Mesenchymal stem cell (in vitro differentiated cells and primary cell): ENCODE results near the gene ZNF57. TPM values are rescaled to one million over a fixed set of nuclear protein-coding genes. Genes with fewer than 3 reads are reported as not detected.

Source experiments
- DNase-seq: peaks from one replicate; pipeline ENCODE4 v3.0.0-alpha.2; 2013
- H2AFZ ChIP-seq: one replicate; pipeline ENCODE4 v1.6.1; 2013; ENCODE audit warnings: low read depth, mild to moderate bottlenecking, control low read depth, inconsistent platforms, low read length, moderate library complexity
- H2AK5ac ChIP-seq: 2 replicates; pipeline ENCODE4 v1.6.1; 2013; ENCODE audit warnings: low read length, moderate library complexity, mild to moderate bottlenecking, inconsistent platforms; ENCODE audit not compliant: severe bottlenecking
- H2BK120ac ChIP-seq: one replicate; pipeline ENCODE4 v1.6.1; 2013; ENCODE audit warnings: low read depth, mild to moderate bottlenecking, inconsistent platforms, low read length, moderate library complexity
- H2BK12ac ChIP-seq, 2 experiments: one replicate each; pipeline ENCODE4 v1.6.1; 2013; ENCODE audit warnings: inconsistent platforms in 2 of 2, low read length in 2 of 2, mild to moderate bottlenecking in 2 of 2, moderate library complexity in 2 of 2, control low read depth in 1 of 2
- H2BK15ac ChIP-seq: one replicate; pipeline ENCODE4 v1.6.1; 2013; ENCODE audit warnings: mild to moderate bottlenecking, low read depth, inconsistent platforms; ENCODE audit not compliant: poor library complexity, severe bottlenecking
- H2BK5ac ChIP-seq: 2 replicates; pipeline ENCODE4 v1.6.1; 2013; ENCODE audit warnings: low read depth, mild to moderate bottlenecking, low read length, control low read depth, inconsistent platforms; ENCODE audit not compliant: poor library complexity, severe bottlenecking
- H3K14ac ChIP-seq, 2 experiments: one replicate each; pipeline ENCODE4 v1.6.1; 2013; ENCODE audit warnings: inconsistent platforms in 2 of 2, low read length in 2 of 2, control low read depth in 1 of 2, mild to moderate bottlenecking in 1 of 2, moderate library complexity in 1 of 2
- H3K18ac ChIP-seq, 2 experiments: one replicate each; pipeline ENCODE4 v1.6.1; 2013; ENCODE audit warnings: inconsistent platforms in 2 of 2, low read length in 2 of 2, control low read depth in 1 of 2, low read depth in 1 of 2, mild to moderate bottlenecking in 1 of 2
- H3K23ac ChIP-seq, 2 experiments: one replicate each; pipeline ENCODE4 v1.6.1; 2013; ENCODE audit warnings: inconsistent platforms in 2 of 2, low read length in 2 of 2, mild to moderate bottlenecking in 2 of 2, moderate library complexity in 2 of 2, control low read depth in 1 of 2
- H3K27ac ChIP-seq: 2 replicates; pipeline ENCODE4 v1.5.1; 2013; ENCODE audit warnings: mild to moderate bottlenecking, moderate library complexity, low read length, control low read depth, inconsistent platforms; ENCODE audit not compliant: poor library complexity, severe bottlenecking
- H3K27me3 ChIP-seq, 2 experiments: 2 replicates each; pipeline versions ENCODE4 v1.6.1 to v1.7.0; 2013; ENCODE audit warnings: low read length in 2 of 2, mild to moderate bottlenecking in 2 of 2, moderate library complexity in 2 of 2, control low read depth in 1 of 2, inconsistent platforms in 1 of 2; ENCODE audit not compliant: control insufficient read depth in 1 of 2, insufficient read depth in 1 of 2
- H3K36me3 ChIP-seq, 2 experiments: 2 replicates each; pipeline versions ENCODE4 v1.6.1 to v1.7.0; 2013; ENCODE audit warnings: low read length in 2 of 2, control low read depth in 1 of 2, inconsistent platforms in 1 of 2, low read depth in 1 of 2, mild to moderate bottlenecking in 1 of 2; ENCODE audit not compliant: insufficient read depth in 2 of 2, control insufficient read depth in 1 of 2
- H3K4ac ChIP-seq, 2 experiments: one replicate each; pipeline ENCODE4 v1.6.1; 2013; ENCODE audit warnings: inconsistent platforms in 2 of 2, low read length in 2 of 2, mild to moderate bottlenecking in 2 of 2, moderate library complexity in 2 of 2, control low read depth in 1 of 2, low read depth in 1 of 2
- H3K4me1 ChIP-seq: 2 replicates; pipeline ENCODE4 v1.6.1; 2013; ENCODE audit warnings: low read depth, low read length, control low read depth; ENCODE audit not compliant: control insufficient read depth, insufficient read depth
- H3K4me2 ChIP-seq: 2 replicates; pipeline ENCODE4 v1.6.1; 2013; ENCODE audit warnings: low read length, mild to moderate bottlenecking, inconsistent platforms; ENCODE audit not compliant: poor library complexity, severe bottlenecking
- H3K4me3 ChIP-seq, 2 experiments: 2 replicates each; pipeline versions ENCODE4 v1.5.1 to v1.7.0; 2013; ENCODE audit warnings: low read length in 2 of 2, mild to moderate bottlenecking in 2 of 2, control low read depth in 1 of 2, low read depth in 1 of 2; ENCODE audit not compliant: insufficient read depth in 1 of 2
- H3K79me1 ChIP-seq: replicated peaks from 2 replicates; pipeline ENCODE4 v1.6.1; 2013; ENCODE audit warnings: mild to moderate bottlenecking, control low read depth, low read length, inconsistent platforms; ENCODE audit not compliant: poor library complexity, severe bottlenecking
- H3K9ac ChIP-seq: 2 replicates; pipeline ENCODE4 v1.7.0; 2013; ENCODE audit warnings: mild to moderate bottlenecking, low read length, moderate library complexity
- H3K9me3 ChIP-seq: 2 replicates; pipeline ENCODE4 v1.7.0; 2013; ENCODE audit warnings: mild to moderate bottlenecking, low read length; ENCODE audit not compliant: control insufficient read depth
- H4K8ac ChIP-seq: one replicate; pipeline ENCODE4 v1.6.1; 2013; ENCODE audit warnings: inconsistent platforms, mild to moderate bottlenecking, low read length, moderate library complexity
- H4K91ac ChIP-seq: one replicate; pipeline ENCODE4 v1.6.1; 2013; ENCODE audit warnings: mild to moderate bottlenecking, low read length, inconsistent platforms
- WGBS: methylation state at CpG from one replicate; pipeline ENCODE4 v1.1.7; 2013; ENCODE audit warnings: mixed read lengths; 5-methylcytosine and 5-hydroxymethylcytosine counted together
- polyA plus RNA-seq, 2 experiments: library from polyadenylated mRNA; stranded (reverse); fragments of 200-250 nt; gene quantifications; one replicate each; pipeline ENCODE4 v1.2.3, GENCODE V29; 2013

ZNF57 gene
- 1.7 TPM for polyA plus RNA-seq (2013, experiment 1 of 2)
- polyA plus RNA-seq (2013, experiment 2 of 2), result 1.9 TPM

DNA sequence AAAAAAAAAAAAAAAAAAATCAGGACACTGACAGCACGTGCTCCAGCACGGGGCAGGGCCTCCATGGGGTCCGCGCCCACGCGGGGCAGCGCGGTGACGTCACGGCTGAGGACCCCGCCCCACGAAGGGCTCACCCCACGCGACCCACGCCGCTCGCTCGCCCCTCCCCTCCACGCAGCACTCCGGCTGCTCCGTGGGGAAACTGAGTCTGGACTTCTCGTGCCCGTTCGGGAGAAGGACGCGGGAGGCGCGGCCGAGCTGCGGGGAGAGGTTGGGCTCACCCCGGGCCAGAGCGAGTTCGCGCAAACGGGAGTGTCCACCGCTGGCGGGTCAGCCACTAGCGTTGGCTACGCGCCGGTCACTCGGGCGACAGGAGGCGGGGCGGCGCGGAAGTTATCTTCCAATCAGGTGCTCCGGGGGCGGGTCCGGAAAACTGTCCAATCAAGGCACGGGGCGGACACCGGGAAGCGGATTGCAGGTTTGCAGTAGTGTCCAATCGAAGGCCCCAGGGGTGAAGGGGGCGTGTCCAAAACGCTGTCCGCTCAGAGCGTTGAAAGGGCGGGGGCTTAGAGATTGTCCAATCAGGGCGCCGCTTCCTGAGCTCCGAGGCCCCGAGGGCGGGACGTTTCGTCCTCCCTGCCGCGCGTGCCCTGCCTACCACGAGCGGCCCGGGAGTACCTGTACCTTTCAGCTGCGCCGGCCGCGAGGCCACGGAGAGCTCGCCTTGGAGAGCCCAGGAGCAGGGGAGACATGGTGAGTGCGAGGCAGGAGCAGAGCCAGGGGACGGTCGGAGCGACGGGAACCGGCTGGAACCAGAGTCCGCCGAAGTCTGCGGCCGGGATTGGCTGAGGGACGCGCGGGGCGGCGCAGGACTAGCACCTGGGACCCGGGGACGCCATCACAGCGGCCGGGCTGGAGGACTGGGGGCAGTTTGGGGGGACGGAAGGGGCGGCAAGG lies at the start of gene ZNF57:
Gene ZNF57, plus strand, starts transcription at position 633 of the 957 bp plus-strand sequence. Its CDS starts 118 bp downstream, at position 751.
- peak within 1 kb of the TSS; percentile 89 for H3K9ac ChIP-seq
- WGBS, result under 1% methylated on average over 92 of the region's 100 CpGs
- H3K9me3 ChIP-seq, result peaks cover 8% of the 10 kb centered on the region

DNA sequence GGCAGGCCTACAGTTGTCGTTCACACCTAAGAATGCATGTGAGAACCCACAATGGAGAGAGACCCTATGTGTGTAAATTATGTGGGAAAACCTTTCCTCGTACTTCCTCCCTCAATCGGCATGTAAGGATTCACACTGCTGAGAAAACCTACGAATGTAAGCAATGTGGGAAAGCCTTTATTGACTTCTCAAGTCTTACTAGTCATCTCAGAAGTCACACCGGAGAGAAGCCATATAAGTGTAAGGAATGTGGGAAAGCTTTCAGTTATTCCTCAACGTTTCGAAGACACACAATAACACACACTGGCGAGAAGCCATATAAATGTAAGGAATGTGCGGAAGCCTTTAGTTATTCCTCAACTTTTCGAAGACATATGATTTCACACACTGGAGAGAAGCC lies 48.1 kb upstream of the ZNF57 start:
- Histone ChIP-seq H4K8ac (no peak overlapping the region), H2AK5ac (no peak overlapping the region), H3K9ac (no peak overlapping the region), H3K4ac (no peak overlapping the region), H3K14ac (no peak overlapping the region), H3K36me3 (peaks cover 22 to 53% of the 10 kb centered on the region in 2 experiments), H3K23ac (no peak overlapping the region), H4K91ac (no peak overlapping the region), H2BK15ac (no peak overlapping the region), H3K27me3 (no peaks in the 10 kb centered on the region), H3K4me3 (peak overlapping the region in 1 of 2 experiments; percentile 59), H3K18ac (no peak overlapping the region), H3K4me2 (no peak overlapping the region), H3K27ac (no peak overlapping the region), H3K79me1 (peaks cover 20% of the 10 kb centered on the region), H3K4me1 (no peaks in the 10 kb centered on the region), H2AFZ (no peak overlapping the region), H3K9me3 (peaks cover 84% of the 10 kb centered on the region), H2BK5ac (no peak overlapping the region), H2BK12ac (no peak overlapping the region), H2BK120ac (no peak overlapping the region)
- peak; percentile 8 for DNase-seq
- WGBS, result 98% methylated on average over 9 of the region's 10 CpGs

More for the DNA sequence above, at the start of gene ZNF57:
- Histone ChIP-seq H3K14ac (peak within 1 kb of the TSS in 1 of 2 experiments; percentile 73), H2BK120ac (no peak within 1 kb of the TSS), H2BK15ac (peak within 1 kb of the TSS; percentile 73), H3K4me3 (peak within 1 kb of the TSS; percentile 88 to 91), H3K27me3 (no peaks in the 10 kb centered on the region), H4K91ac (peak within 1 kb of the TSS; percentile 83), H3K27ac (no peak within 1 kb of the TSS), H3K4me1 (peaks cover 9% of the 10 kb centered on the region), H4K8ac (peak within 1 kb of the TSS; percentile 78), H3K23ac (peak within 1 kb of the TSS in 1 of 2 experiments; percentile 93), H3K36me3 (no peaks in the 10 kb centered on the region), H2BK12ac (peak within 1 kb of the TSS in 1 of 2 experiments; percentile 63), H3K4me2 (peak within 1 kb of the TSS; percentile 97), H2AFZ (peak within 1 kb of the TSS; percentile 100), H3K79me1 (peaks cover 19% of the 10 kb centered on the region), H3K18ac (peak within 1 kb of the TSS; percentile 83 to 84), H2AK5ac (no peak within 1 kb of the TSS), H3K4ac (peak within 1 kb of the TSS; percentile 13 to 49), H2BK5ac (no peak within 1 kb of the TSS)
- DNase-seq, result peak; percentile 99

DNA sequence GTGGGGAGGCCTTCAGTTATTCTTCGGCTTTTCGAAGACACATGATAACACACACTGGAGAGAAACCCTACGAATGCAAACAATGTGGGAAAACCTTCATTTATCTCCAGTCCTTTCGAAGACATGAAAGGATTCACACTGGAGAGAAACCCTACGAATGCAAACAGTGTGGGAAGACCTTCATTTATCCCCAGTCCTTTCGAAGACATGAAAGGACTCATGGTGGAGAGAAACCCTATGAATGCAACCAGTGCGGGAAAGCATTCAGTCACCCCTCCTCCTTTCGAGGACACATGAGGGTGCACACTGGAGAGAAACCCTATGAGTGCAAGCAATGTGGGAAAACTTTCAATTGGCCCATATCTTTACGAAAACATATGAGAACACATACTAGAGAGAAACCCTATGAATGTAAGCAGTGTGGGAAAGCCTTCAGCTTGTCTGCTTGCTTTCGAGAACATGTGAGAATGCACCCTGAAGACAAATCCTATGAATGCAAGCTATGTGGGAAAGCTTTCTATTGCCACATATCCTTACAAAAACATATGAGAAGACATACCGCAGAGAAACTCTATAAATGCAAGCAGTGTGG lies 47.6 kb upstream of the ZNF57 start:
- no peak overlapping the region for H4K91ac ChIP-seq
- no peak for DNase-seq
- no peak overlapping the region for H3K23ac ChIP-seq
- no peak overlapping the region for H3K4me2 ChIP-seq
- H3K27ac ChIP-seq, result no peak overlapping the region
- H2BK12ac ChIP-seq, result no peak overlapping the region
- no peak overlapping the region for H2AK5ac ChIP-seq
- no peak overlapping the region for H3K14ac ChIP-seq
- no peak overlapping the region for H2BK15ac ChIP-seq
- H3K27me3 ChIP-seq, result no peaks in the 10 kb centered on the region
- H3K18ac ChIP-seq, result no peak overlapping the region
- no peak overlapping the region for H2BK120ac ChIP-seq
- H3K79me1 ChIP-seq, result peaks cover 17% of the 10 kb centered on the region
- WGBS, result 97% methylated on average over 11 of the region's 11 CpGs
- no peak overlapping the region for H2BK5ac ChIP-seq
- no peak overlapping the region for H3K9ac ChIP-seq
- peaks cover 86% of the 10 kb centered on the region for H3K9me3 ChIP-seq
- peak overlapping the region in 1 of 2 experiments; percentile 59 for H3K4me3 ChIP-seq
- H3K4ac ChIP-seq, result no peak overlapping the region
- no peak overlapping the region for H2AFZ ChIP-seq
- no peak overlapping the region for H4K8ac ChIP-seq
- H3K4me1 ChIP-seq, result no peaks in the 10 kb centered on the region
- peaks cover 22 to 53% of the 10 kb centered on the region in 2 experiments for H3K36me3 ChIP-seq

DNA sequence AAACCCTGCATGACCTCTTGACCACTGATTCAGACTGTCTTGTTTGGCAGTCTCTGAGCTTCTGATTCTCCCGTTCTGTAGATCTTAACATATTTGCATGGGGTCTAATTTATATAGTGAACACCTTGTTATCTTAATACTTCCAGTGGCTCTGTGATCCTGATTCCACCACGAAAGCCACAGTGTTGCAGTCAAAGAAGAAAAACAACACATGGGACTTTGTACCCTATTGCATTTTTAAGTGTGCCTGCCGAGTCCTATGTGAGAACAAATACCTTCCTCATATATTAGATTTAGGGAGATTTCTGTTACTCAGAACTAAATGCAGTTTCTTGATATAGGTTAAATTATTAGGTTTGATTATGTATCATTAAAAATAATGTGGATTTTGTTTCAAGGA lies 45.9 kb upstream of the ZNF57 start:
- H3K79me1 ChIP-seq, result peaks cover 9% of the 10 kb centered on the region
- 100% methylated on average over 1 of the region's 3 CpGs for WGBS
- no peak overlapping the region for H3K18ac ChIP-seq
- H3K27ac ChIP-seq, result no peak overlapping the region
- no peak overlapping the region for H3K4me2 ChIP-seq
- DNase-seq, result no peak
- no peak overlapping the region for H2BK12ac ChIP-seq
- no peak overlapping the region for H3K14ac ChIP-seq
- H3K4ac ChIP-seq, result no peak overlapping the region
- no peak overlapping the region for H3K9ac ChIP-seq
- peaks cover 29 to 51% of the 10 kb centered on the region in 2 experiments for H3K36me3 ChIP-seq
- no peak overlapping the region for H2BK120ac ChIP-seq
- no peak overlapping the region for H2BK5ac ChIP-seq
- no peak overlapping the region for H2AFZ ChIP-seq
- no peaks in the 10 kb centered on the region for H3K27me3 ChIP-seq
- H3K9me3 ChIP-seq, result peaks cover 91% of the 10 kb centered on the region
- H3K4me1 ChIP-seq, result no peaks in the 10 kb centered on the region
- H3K23ac ChIP-seq, result no peak overlapping the region
- H4K8ac ChIP-seq, result no peak overlapping the region
- no peak overlapping the region for H2BK15ac ChIP-seq
- no peak overlapping the region for H2AK5ac ChIP-seq
- H3K4me3 ChIP-seq, result peak overlapping the region in 1 of 2 experiments; percentile 59
- H4K91ac ChIP-seq, result no peak overlapping the region
